NCI-H1092 (cell line): ENCODE measurements around the gene DLGAP5.

Experiments
- DNase-seq: peaks from one replicate; lab custom pipeline; 2025; lab: John Stamatoyannopoulos, UW

The DLGAP5 gene

DNA sequence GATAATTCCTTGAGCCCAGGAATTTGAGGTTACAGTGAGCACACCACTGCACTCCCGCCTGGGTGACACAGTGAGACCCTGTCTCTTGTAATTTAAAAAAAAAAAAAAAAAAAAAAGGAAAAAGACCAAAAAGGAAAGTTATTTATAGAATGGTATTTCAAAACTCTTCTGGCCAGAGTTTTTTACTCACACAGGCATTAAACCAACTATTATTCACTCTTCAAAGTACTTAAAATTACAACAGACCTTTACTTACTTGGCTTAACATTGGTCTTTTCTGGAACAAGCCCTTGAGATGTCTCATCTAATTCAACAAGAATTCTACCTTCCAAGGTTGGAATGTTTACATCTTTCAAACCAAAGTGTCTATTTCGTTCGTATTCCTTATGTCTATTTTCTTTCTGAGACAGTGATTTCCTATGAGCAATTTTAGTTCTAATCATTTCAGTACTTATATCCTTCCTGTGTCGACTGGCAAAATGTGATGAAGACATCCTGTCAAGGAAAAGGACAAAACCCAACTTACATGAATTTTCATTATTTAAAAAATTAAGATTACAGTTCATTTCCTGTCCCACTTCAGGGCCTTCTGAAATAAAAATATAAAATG lies 2.6 kb downstream of the DLGAP5 start:
- no peak for DNase-seq

DNA sequence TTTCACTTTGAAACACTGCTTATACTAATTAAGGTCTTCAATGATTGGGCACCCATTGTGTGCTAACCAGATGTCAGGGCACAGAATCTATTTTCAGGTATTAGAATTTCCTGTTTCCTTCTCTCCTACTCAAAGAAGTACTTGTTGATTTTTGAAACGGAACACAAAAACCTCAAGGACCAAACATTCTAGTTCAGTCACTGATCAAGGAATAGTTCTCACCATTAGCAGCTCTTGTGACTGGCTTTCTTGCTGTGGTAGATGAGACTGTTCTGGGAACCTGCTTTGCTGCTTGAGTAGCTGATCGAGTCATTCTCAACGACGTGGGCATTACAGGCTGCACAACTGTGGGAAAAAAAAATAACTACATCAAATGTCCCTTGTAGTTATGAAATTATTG lies 11.0 kb downstream of the DLGAP5 start:
- no peak for DNase-seq

DNA sequence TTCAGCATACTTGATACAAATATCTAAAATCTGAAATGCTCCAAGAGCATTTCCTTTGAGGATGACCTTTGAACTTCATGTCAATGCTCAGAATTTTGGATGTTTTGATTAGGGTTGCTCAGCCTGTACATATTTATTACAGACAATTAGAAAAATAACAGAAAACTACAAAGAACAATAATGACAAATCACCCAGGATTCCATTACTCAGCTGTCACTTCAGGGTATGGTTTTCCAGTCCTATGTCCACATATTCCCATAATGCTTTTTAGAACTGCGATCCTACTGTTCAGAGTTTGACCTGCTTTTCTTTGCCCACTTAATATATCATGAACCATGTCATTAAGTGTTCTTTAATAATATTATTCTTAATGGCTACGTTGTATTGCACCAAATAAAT lies 11.4 kb downstream of the DLGAP5 start:
- no peak for DNase-seq

DNA sequence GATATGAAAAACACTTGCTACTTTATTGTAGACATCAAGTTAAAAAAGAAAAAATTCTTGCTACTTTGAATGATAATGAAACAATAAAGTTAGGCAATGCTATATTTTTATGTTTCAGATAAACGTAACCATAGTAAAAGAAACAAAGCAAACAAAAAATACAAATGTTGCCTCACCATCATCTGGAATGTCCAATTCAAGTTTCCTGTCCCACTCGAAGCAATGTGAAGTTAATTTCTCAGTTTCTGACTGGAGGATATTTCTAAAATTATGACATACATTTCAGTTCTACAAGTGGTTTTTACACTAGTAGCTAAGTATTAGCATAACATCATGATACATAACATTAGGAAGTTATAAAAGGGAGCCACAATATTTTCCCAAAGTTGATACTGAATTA lies 20.9 kb downstream of the DLGAP5 start:
- DNase-seq = no peak

DNA sequence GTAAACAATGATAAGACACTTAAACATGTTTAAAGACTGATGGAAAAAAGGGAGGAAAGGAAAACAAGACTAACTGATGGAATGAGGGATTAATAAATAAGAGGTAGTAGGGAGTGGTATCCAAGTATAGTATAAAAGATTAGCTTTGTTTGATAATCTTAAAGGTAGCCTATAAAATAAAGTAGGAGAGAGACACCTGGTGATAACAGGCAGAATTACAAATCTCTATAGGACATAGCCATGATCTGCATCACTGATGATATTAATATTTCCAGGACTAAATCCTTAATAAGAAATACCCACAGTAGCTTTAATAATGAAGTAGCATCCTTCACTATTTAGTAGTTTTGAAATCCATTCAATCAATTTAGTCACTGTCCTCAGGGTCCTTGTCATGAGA lies 30.4 kb downstream of the DLGAP5 start:
- DNase-seq = no peak

DNA sequence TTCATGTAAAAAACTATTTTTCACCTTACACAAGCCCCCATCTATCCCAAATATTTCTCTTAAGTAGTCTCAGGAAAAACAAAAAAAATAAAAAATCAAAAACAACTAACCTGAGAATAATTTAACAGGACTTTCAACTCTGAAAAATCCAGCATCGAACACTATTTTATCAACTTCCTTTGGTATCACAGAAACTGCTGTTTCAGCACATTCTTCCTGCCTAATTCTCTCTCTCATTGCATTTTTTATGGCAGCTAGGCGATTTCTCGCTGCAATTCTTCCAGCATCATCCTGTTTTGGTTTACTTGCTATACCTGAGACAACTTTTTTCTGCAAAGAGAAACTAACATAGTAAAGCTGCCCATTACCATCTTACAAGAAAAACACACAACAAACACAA lies 33.0 kb downstream of the DLGAP5 start:
- no peak for DNase-seq

DNA sequence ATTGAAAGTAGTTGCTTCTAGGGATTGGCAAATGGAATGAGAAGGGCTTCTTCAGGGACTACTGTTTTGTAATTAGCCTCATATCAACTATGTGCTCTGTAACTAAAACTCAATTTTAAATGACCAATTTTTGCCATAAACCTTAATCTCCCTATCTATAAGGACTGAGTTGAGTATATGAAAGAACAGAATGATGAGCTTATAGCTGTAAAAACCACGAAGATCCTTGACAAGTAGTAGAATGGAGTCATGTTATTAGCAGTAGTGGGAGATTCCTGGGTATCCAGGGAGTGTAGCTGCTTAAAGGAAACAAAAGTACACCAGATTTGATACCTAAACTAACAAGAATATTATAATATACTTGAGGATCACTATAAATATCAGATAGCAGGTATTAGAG lies 34.3 kb downstream of the DLGAP5 start:
- DNase-seq = no peak

DNA sequence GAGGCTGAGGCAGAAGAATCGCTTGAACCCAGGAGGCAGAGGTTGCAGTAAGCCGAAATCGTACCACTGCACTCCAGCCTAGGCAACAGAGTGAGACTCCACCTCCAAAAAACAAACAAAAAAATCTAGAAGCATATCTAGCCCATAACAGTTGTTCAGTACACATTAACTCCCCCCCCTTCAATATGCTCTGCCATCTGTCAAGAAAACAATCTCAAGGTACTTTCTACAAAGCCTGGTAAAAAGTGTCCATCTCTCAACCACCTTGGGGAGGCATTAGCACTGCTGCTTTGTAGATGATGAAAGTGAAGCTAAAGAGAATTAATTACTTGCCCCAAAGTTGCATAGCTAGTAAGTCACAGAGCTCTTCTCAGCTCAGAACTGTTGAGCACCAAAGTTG lies 37.4 kb downstream of the DLGAP5 start:
- no peak for DNase-seq

DNA sequence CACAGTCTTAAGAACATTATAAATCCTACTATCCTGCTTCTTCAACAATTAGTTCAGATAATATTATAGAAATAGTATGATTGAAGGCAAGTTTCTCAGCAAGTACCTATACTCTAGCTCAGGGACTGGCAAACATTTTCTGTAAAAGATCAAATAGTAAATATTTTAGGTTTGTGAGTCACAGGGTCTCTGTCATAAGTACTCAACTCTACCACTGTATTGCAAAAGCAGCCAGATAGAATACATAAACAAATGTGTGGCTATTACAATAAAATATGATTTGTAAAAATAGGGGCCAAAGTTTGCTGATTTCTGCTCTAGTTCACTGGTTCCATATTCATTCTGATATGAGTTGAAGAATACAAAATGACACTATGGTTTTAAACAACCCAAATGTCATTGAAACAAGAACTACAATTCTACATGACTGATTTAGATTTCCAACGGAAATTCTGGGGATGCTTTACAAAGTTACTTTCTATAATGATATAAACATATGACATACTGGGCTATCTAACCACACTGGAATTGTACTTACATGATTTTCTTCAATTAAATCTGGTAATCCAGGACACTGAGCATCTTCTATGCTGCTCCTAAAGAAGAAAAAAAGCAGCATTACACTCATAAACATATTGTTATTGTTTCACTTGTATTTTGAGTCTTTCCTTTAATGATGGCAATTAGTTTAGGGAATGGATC lies 39.2 kb downstream of the DLGAP5 start:
- no peak for DNase-seq

DNA sequence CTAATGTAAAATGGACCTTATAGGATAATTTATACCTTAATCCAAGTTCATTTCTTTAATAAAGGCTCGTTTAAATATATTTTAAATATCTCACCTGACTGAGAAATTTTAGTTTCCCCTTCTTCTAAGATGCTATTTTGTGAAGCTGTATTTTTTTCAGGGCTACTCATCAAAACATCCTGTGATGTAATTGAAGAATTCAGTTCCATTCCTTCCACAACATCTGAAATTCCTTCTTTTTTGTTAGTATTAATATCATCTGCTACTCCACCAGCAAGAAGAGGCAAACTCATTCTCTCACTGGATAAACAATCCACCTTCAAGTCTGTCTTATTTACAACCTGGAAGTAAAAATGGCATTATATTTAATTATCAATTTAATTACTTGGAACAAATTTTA lies 39.8 kb downstream of the DLGAP5 start:
- DNase-seq = no peak

DNA sequence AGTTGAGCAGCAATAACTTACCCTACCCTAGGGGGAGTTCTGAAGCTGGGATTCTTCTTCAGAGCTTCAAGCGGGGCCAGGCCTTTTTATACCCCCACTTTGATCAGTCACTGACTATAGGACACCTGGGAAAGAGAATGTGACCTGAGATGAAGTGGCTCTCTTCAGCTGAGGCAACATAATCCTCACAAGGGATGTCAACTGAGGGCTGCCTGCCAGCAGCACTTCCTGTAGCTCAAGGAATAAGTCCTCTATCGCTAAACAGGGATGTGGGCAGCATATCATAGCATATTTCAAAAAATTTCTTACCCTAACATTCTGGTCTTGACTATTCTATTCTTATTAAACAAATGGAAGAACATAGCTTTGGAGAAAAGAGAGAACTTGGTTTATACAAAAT lies 45.0 kb downstream of the DLGAP5 start:
- no peak for DNase-seq

DNA sequence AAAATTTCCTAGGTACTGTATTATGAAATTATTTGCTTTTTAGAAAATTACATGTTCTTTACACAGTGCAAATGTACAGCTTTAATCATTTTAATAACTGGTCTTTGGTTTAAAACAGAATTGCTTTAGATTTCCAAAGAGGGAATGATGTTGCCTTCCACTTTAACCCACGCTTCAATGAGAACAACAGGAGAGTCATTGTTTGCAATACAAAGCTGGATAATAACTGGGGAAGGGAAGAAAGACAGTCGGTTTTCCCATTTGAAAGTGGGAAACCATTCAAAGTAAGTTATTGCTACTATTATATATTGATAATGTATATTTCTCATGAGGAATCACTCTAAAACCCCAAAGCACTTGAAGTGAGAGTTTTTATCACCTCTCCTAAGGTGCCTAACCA lies 48.9 kb downstream of the DLGAP5 start:
- DNase-seq = no peak

DNA sequence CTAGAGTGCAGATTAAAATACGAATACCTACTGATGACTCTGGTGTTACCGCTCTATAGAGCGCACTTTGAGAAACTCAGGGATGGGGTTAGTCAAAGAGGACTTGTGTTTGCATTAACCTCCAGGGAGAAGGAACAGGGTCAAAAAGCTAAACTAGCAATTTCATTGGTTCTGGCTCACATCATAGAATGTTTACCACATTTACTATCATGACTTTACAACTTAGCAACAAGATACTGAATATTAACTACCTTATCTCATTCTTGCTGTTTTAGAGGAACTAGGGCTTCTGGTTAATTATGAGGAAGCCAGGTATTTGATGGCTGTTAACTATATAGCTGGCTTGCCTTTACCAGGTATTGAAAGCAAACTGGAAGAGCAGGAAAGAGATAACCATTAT lies 49.6 kb downstream of the DLGAP5 start:
- no peak for DNase-seq

DNA sequence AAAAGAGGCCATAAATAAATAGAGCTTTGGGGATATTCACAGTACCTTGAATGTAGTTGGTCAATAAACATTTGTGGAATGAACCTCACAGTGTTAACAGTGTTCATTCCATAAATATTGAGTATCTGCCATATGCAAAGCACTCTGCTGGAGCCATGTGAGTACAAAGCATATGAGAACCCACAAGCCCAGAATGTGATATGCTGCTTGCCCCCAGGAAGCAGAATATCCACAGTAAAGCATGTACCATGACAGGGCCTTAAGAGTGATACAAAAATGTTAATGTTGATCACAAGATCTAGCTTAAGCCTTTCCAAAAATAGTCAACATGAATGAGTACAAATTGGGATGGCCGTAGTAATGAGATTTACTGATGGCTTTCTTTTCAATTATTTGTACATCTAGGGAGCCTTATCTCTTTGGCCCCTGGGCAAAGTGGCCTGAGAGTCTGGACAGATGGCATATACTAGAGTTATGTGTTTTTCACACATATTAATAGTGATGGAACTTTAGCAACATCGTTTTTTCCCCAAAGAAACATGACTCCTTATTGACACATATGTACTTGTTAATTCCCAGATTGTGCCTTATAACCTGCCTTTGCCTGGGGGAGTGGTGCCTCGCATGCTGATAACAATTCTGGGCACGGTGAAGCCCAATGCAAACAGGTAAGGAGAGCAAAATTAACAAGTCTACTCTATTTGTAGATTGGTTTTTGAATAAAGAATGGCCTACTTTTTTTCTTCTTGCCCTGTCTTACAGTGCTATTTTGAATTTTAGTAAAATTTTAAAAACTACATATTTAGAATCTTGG lies 51.5 kb downstream of the DLGAP5 start:
- no peak for DNase-seq

DNA sequence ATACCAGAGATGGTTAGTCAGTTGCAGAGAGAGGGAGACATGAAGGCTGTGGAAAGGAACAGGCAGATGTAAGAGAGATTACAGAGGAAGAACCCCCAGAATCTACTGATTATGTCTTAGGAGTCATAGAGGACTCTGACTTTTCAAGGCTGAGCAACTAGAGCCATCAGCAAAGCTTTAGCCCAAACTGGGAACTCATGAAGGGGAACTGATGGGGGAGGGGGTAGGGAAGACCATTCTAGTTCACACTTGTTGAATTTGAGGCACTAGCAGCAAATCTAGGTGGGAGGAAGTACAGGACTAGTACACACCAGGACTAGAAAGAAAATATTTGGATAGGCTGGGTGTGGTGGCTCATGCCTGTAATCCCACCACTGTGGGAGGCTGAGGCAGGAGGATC lies 52.2 kb downstream of the DLGAP5 start:
- no peak for DNase-seq

DNA sequence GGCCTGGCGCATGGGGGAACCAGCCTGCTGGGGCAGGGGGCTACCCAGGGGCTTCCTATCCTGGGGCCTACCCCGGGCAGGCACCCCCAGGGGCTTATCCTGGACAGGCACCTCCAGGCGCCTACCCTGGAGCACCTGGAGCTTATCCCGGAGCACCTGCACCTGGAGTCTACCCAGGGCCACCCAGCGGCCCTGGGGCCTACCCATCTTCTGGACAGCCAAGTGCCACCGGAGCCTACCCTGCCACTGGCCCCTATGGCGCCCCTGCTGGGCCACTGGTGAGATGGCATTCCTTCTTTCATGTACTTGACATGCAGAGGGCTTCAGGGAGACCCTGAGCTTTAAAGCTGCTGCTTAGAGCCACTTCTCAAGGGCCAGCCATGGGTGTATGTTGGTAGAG lies 53.3 kb downstream of the DLGAP5 start:
- no peak for DNase-seq

DNA sequence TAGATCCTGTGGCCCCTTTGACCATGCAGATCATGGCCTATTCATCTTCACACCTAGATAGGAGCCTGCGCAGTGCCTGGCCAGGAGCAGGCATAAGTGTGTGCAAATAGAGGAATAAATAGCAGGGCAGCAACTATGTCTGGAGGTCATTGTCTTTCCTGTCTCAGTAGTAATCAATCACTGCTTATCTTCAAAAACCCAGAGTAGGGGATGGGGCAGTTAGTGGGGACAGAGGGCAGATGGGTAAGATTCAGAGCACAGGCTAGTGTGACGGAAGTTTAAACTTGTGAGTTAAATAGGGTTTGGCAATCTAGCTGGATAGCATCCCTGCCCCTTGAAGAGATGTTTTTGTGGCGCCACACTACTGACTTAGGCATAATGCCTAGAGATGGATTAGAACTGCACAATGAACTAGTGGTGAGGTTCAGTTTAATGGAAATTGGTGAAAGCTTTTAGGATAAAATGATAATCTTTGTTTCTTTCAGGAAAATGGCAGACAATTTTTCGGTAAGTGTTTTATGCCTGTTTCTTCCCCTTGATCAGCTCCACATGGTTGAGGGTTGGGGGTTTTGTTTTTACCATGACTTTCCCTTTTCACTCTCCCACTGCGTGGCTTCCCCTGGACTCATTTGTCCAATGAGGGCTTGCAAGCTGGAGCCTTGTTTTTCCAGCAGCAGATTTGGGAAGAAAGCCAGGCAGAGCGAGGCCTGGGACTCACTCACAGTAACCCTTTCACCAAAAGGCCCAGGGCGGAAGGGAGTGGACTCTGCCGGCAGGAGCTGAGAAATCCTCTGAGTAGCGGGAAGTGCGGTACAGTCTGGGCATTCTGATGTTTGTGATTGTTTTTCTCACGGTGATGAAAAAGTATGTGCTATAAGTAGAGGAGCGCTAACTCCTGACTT lies 54.2 kb downstream of the DLGAP5 start:
- no peak for DNase-seq

DNA sequence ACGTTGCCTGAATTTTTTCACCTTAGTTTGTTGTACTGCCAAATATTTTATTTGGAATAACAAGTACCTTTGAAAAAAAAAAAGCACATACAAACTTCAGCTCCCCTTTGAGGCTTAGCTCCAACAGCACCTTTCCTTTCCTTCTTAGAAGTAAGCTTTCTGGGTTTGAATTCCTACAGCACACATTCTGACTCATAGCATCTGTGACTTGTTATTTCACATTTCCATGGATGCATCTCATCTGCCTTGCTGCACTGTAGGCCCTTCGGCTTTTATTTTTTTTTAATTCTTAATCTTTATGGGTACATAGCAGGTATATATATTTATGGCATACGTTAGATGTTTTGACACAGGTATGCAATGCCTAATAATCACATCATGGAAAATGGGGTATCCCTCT lies 55.1 kb downstream of the DLGAP5 start:
- DNase-seq = no peak

DNA sequence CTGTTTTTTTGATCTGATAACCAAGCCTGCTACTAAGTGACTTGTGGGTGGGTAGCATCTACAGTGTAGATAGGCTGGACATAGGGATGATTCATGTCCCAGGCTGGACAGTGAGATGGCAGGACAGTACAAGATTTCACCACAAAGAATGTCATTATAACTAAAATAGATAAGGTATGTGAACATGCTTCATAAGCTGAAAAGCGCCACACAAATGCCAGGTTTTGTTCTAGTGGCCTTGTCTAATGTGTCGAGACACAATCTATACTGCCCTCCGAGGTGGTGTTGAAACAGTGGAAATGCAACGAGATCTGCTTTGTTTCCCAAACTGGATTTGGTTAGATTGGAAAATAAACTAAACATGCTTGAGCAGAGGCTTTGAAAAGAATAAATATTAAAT lies 58.0 kb downstream of the DLGAP5 start:
- no peak for DNase-seq

DNA sequence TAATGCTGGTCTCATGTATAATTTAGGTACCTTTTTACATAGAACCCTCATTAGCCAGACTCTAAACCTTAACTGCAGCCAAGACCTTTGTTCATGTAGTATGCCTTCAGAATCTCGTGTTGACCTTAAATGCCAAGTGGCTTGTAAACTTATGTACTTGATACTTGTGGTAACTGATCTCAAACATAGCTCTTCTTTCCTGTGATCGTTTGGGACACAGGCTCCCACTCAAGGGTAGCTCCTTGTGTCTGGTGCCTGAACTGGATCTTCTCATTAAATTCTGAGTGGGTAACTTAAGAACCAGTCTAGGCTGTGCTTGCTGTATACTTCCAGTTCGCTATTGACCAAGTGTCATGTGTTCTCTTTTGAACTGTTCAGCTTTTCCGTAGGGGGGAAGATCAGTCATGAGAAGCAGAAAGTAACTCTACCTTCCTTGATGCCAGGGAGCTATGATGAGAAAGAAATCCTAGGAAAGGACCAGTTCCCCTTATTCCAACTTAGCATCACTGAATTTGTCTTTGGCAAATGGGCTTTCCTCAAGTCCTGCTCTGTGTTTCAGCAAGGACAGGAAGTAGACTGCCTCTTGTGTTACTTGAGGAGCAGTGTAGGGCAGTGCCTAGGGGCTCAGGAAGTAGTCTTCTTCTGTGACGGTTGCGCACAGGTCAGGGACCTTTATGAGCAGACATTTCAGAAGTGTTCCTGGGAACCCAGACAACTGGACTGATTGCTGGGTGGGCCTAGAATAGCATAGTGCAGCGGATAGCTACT lies 59.8 kb downstream of the DLGAP5 start:
- DNase-seq = no peak

DNA sequence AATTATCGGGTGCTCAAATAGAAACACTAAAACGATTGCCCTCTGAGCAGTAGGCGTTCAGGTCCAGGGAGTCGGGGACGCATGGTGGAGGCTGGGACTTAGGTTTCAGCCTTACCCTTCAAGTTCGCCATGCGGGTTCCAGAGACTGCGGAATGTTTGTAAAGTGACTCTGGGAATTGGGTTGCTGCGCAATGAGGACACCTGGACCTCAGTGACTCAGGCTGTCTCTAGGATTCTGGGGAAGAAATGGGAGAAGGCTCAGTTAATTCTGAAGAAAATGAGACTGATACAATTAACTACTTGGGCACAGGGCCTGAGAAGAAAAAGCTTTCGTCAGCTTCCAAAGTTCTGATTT lies 61.2 kb downstream of the DLGAP5 start:
- DNase-seq = no peak
